Gastroesophageal sphincter (tissue), 3 donors: ENCODE measurements around the gene ATRIP.

Experiments
- CTCF ChIP-seq, 4 experiments: fragments of 200-600 bp in 2 of 4; fragments of 450-650 bp in 2 of 4; sonication (generic) in 1 of 4; IDR thresholded peaks; one replicate each; pipeline ENCODE4 v1.5.1; 2017 to 2019; ENCODE audit warnings: antibody characterized with exemption in 4 of 4, mild to moderate bottlenecking in 2 of 4, moderate library complexity in 2 of 4
- POLR2AphosphoS5 ChIP-seq: sonication (generic); formaldehyde crosslinking; IDR thresholded peaks from one replicate; pipeline ENCODE4 v1.6.1; 2017; ENCODE audit warnings: antibody characterized with exemption

- TF ChIP-seq CTCF (IDR thresholded peaks at IDR 0.05) (no peak), POLR2AphosphoS5 (no peak)
Measured at GRCh38 chr3:48437812-48438211, 8.7 kb upstream of the ATRIP start.
